ENCODE measurements around the gene FBXW5. TPM values are rescaled to one million over a fixed set of nuclear protein-coding genes. Genes with fewer than 3 reads are reported as not detected.

The FBXW5 gene
- total RNA-seq, 1 experiment from 2014 or later: 88.3 TPM

DNA sequence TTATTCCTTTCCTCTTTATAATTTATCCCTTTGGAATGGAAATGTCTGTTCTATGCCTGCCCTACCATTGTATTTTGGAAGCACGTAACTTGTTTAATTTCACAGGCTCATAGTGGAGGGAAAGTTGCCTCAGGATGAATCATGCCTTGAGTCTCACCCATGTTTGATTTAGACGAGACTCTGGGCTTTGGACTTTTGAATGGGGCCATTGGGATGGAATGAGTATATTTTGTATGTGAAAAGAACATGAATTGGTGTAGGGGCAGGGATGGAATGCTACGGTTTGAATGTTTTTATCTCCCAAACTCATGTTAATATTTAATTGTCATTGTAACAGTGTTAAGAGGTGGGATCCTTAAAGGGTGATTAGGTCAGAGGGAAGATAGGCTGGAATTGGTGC is 10.3 kb downstream of the FBXW5 start:
- H3K4me3 ChIP-seq: no peak overlapping the region
- H3K36me3 ChIP-seq: peaks cover 45% of the 10 kb centered on the region
- no peak for DNase-seq
- no peaks in the 10 kb centered on the region for H3K27me3 ChIP-seq
- peaks cover 2% of the 10 kb centered on the region; the same call in 1 of the 2 replicates for H3K9me3 ChIP-seq

DNA sequence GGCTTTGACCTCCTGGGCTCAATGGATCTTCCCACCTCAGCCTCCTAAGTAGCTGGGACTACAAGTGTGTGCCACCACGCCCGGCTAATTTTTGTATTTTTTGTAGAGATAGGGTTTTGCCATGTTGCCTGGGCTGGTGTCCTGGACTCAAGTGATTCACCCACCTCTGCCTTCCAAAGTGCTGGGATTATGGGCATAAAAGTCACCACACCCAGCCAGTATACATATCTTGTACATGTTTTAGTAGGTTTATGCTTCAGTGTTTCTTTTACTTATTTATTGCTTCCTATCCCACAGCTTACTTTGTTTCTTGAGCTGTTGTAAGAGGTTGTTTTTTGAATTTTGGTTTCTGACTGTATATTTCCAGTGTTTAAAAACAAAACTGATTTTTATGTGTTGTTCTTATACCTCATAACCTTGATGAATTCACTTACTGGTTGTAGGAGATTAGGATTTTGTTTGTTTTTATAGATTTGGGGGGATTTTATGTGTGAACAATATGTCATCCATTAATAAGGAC is 12.9 kb downstream of the FBXW5 start:
- H3K4me3 ChIP-seq: no peak overlapping the region
- no peak for DNase-seq
- no peaks in the 10 kb centered on the region for H3K27me3 ChIP-seq
- peaks cover 2% of the 10 kb centered on the region; the same call in 1 of the 2 replicates for H3K9me3 ChIP-seq
- H3K36me3 ChIP-seq: peaks cover 48% of the 10 kb centered on the region

DNA sequence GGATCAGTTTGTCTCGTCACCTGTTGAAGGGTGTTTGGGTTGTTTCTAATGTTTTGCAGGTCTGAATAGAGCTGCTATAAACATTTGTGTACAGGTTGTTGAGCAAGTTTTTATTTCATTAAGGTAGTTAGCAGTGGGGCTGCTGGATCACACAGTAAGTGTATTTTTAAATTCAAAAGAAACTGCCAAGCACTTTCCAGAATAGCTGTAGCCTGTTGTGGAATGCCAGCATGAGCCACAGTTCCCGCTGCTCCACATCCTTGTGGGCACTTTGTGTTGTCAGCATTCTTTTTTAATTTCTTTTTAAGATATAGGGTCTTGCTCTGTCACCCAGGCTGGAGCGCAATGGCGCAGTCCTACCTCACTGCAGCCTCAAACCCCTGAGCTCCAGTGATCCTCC is 14.5 kb downstream of the FBXW5 start:
- peaks cover 62% of the 10 kb centered on the region for H3K36me3 ChIP-seq
- no peak for DNase-seq
- no peaks in the 10 kb centered on the region for H3K27me3 ChIP-seq
- peaks cover 2% of the 10 kb centered on the region; the same call in 1 of the 2 replicates for H3K9me3 ChIP-seq
- H3K4me3 ChIP-seq: no peak overlapping the region

DNA sequence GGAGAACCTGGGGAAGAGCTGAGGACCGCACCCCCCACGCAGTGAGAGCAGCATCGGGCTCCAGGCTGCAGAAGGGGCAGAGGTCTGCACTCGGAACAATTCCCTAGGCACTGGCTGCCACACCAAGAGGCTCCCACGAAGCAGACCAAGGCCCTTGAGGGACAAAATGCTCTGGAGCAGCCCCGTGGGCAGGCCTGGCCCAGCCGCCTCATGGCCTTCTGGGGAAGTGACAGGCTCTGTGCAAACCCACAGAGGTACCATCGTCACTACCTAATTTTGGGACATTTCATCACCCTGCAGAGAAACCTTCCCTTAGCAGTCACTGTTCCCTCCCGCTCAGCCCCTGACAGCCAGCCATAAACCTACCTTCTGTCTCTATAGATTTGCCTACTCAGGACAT is 15.9 kb downstream of the FBXW5 start:
- DNase-seq: no peak
- H3K9me3 ChIP-seq: peaks cover 2% of the 10 kb centered on the region; the same call in 1 of the 2 replicates
- peaks cover 53% of the 10 kb centered on the region for H3K36me3 ChIP-seq
- H3K27me3 ChIP-seq: no peaks in the 10 kb centered on the region
- no peak overlapping the region for H3K4me3 ChIP-seq

DNA sequence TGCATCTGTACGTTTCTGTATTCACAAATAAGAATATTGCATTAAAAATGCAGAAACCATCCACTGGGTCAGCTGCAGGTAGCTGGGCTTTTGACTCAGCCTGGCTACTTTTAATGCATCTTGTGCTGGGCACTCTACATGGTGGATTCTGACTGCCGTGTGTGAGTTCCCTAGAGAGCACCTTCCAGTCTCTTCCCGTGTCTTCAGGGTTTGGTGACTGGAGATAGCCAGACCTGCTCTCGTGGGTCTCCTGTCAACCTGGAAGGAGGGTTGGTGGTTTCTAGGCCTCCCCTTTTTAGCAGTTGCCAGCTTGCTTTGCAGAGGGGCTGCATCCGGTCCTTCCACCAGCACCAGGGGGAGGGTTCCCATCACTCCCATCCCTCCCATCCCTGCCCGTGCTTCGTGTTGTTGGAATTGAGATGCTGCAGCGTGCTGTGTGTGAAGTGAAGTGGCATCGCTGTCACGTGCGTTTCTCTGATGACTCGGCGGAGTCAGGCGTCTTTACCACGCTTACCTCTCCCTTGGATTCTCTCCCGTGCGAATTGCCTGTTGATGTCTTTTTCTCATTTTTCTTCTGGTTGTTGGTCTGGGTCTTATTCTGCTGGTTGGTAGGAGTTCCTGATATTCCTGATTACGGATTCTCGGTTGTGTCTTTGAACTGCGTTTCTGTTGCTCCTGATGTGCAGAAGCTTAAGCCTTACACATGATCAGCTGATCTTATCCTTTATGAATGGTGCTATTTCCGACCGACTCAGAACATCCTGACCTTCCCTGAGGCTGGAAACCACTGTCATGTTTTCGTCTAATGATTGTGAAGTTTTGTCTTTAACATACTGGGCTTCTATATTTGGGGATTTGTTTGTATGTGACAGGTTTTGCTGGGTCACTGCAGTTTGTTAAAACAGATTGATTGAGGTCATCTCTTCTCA is 16.9 kb downstream of the FBXW5 start:
- Histone ChIP-seq H3K36me3 (peaks cover 47% of the 10 kb centered on the region), H3K9me3 (peaks cover 2% of the 10 kb centered on the region; the same call in 1 of the 2 replicates), H3K4me3 (no peak overlapping the region), H3K27me3 (no peaks in the 10 kb centered on the region)
- DNase-seq: no peak

DNA sequence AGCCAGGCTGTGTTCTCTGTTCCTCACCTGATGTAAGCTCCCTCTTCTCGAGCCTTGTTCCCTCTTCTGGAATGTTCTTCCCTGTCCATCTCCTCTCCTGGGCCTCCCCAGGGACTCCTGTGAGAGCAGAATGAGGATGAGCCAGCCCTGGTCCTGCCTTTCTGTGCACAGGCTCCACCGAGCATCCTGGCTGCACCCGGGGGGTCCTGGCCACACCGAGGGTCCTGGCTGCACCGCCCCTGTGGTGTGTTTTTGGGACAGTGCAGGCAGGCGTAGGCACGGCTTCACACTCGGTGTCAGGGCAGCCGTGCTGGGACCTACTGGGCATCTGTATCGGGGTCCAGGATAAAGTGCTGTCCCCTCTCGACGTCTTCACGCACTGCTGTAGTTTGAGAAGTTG is 17.8 kb downstream of the FBXW5 start:
- peaks cover 43% of the 10 kb centered on the region for H3K36me3 ChIP-seq
- DNase-seq: no peak
- H3K27me3 ChIP-seq: no peaks in the 10 kb centered on the region
- peaks cover 2% of the 10 kb centered on the region; the same call in 1 of the 2 replicates for H3K9me3 ChIP-seq
- no peak overlapping the region for H3K4me3 ChIP-seq

DNA sequence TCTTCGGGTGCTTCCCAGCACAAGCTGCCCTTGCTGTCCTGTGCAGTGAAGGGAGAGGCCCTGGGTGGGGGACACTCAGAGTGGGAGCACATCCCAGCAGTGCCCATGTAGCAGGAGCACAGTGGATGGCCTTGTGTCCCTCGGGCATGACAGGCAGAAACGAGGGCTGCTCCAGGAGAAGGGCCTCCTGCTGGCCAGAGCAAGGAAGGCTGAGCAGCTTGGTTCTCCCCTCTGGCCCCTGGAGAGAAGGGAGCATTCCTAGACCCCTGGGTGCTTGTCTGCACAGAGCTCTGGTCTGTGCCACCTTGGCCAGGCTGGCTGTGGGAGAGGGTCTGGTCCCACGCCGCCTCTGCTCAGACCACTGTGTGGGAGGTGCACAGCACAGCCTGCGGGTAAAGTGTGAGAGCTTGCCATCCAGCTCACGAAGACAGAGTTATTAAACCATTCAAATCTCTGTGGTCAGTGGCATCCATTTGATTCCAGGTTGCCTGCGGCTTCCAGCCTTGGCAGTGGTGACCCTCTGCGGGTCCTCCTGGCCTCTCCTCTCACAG is 18.3 kb downstream of the FBXW5 start:
- Histone ChIP-seq H3K9me3 (no peaks in the 10 kb centered on the region), H3K27me3 (no peaks in the 10 kb centered on the region), H3K4me3 (no peak overlapping the region), H3K36me3 (peaks cover 40% of the 10 kb centered on the region)
- DNase-seq: no peak

DNA sequence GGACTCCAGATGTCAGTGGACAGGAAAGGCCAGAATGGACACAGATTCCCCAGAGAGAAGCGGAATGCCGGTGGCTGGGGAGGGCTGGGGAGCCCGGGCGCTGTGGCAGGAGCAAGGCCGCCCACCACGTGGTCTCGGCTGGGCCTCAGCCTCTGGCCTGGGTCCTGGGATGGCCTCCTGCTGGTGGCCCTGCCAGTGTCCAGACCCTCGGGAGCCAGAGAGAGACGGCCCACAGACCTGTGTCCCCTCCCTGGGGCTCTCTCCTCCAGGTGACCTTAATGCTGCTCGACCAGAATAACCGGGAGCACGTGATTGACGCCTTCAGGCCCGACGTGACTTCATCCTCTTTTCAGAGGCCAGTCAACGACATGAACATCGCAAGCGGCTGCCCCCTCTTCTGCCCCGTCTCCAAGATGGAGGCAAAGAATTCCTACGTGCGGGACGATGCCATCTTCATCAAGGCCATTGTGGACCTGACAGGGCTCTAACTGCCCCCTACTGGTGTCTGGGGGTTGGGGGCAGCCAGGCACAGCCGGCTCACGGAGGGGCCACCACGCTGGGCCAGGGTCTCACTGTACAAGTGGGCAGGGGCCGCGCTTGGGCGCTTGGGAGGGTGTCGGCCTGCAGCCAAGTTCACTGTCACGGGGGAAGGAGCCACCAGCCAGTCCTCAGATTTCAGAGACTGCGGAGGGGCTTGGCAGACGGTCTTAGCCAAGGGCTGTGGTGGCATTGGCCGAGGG is 19.0 kb downstream of the FBXW5 start:
- Histone ChIP-seq H3K4me3 (no peak overlapping the region), H3K9me3 (no peaks in the 10 kb centered on the region), H3K27me3 (no peaks in the 10 kb centered on the region), H3K36me3 (peaks cover 38% of the 10 kb centered on the region)
- no peak for DNase-seq

DNA sequence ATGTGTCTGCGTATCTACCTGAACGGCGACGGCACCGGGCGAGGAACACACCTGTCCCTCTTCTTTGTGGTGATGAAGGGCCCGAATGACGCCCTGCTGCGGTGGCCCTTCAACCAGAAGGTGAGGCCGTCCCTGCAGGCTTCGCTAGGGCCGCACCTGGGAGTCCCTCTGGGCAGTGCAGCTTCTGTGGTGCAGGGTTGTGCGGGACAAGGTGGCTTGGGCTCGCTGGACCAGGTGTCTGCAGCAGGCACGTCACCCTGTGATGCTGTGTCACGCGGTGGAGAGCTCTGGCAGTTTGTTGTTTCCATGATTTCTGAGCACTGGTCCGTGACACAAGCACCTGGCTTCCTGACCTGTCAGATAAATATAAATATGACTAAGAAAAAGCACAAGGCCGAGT is 20.7 kb downstream of the FBXW5 start:
- Histone ChIP-seq H3K9me3 (no peaks in the 10 kb centered on the region), H3K4me3 (no peak overlapping the region), H3K27me3 (no peaks in the 10 kb centered on the region), H3K36me3 (peaks cover 37% of the 10 kb centered on the region)
- no peak for DNase-seq

DNA sequence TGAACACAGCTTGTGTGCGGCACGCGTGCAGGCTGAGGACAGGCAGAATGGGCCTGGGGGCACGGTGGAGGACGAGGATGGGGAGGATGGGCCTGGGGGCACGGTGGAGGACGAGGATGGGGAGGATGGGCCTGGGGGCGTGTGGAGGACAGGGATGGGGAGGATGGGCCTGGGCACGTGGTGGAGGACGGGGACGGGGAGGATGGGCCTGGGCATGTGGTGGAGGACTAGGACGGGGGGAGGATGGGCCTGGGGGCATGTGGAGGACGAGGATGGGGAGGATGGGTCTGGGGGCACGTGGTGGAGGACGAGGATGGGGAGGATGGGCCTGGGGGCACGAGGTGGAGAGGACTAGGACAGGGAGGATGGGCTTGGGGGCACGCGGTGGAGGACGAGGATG is 22.0 kb downstream of the FBXW5 start:
- Histone ChIP-seq H3K9me3 (no peaks in the 10 kb centered on the region), H3K36me3 (peaks cover 40% of the 10 kb centered on the region), H3K27me3 (no peaks in the 10 kb centered on the region), H3K4me3 (no peak overlapping the region)
- DNase-seq: no peak

DNA sequence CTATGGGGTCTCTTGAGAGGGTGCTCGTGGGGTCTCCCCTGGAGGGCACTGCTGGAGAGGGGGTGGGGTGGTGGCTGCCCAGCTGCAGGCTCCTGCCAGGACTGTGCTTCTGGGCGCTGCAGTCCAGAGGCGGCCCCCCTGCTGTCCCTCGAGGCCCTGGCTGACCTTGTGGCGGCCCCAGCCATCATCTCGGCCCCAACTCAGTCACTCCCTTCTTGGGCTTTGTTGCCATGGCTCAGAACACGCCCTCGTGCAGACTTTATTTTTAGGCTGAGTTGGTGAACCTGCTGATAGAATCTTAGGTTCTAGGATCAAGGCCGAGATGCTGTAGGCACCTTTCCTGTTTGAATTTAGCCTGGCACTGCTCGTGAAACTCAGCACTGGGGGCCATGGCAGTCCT is 22.8 kb downstream of the FBXW5 start:
- H3K27me3 ChIP-seq: no peaks in the 10 kb centered on the region
- H3K4me3 ChIP-seq: no peak overlapping the region
- H3K36me3 ChIP-seq: peaks cover 43% of the 10 kb centered on the region
- no peak for DNase-seq
- no peaks in the 10 kb centered on the region for H3K9me3 ChIP-seq

DNA sequence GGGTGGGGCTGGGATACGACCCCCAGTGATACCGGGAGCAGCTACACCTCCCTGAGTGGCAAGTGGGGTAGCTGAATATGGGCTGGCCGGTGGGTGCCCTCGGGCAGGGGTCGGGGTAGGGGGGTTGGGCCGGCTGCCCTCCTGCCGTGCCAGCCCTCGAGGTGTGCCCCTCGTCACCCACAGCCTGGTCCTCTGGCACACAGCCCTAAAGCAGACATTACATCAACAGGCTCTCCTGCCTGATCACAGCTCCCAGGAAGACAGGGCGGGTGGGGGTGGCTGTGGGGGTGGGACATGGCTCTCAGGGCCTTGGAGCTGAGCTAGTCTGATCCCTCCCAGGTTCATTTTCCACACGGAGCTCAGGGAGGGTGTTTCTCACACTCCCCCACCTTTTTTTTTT is 23.2 kb downstream of the FBXW5 start:
- Histone ChIP-seq H3K4me3 (no peak overlapping the region), H3K27me3 (no peaks in the 10 kb centered on the region), H3K36me3 (peaks cover 41% of the 10 kb centered on the region), H3K9me3 (no peaks in the 10 kb centered on the region)
- no peak for DNase-seq

DNA sequence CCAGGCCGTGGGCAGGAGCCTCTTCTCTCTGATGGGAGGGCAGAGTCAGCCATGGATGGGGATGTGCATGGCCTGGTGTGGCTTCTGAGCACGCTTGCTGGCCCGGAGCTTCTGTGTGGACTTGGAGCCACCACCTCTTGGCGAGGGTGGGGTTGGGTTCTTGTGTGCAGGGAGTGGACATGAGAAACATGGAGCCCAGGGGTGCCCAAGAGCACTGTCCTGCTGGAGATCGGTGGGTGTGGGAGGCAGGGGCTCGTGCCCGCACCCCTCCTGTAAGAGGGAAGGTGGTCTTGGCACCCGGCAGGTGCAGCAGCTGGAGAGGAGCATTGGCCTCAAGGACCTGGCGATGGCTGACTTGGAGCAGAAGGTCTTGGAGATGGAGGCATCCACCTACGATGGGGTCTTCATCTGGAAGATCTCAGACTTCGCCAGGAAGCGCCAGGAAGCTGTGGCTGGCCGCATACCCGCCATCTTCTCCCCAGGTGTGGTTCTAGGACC is 23.8 kb downstream of the FBXW5 start:
- Histone ChIP-seq H3K4me3 (no peak overlapping the region), H3K9me3 (no peaks in the 10 kb centered on the region), H3K27me3 (no peaks in the 10 kb centered on the region), H3K36me3 (peaks cover 39% of the 10 kb centered on the region)
- no peak for DNase-seq

DNA sequence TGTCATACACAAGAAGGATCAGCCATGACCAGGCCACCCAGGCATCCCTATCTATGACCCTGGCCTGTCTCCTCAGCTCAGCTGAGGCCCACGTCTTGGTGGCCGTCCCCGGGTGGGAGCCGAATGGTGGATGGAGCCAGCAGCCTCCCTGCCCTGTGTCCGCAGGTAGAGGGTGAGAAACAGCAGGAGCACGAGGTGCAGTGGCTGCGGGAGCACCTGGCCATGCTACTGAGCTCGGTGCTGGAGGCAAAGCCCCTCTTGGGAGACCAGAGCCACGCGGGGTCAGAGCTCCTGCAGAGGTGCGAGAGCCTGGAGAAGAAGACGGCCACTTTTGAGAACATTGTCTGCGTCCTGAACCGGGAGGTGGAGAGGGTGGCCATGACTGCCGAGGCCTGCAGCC is 24.5 kb downstream of the FBXW5 start:
- H3K9me3 ChIP-seq: no peaks in the 10 kb centered on the region
- H3K4me3 ChIP-seq: no peak overlapping the region
- H3K27me3 ChIP-seq: no peaks in the 10 kb centered on the region
- DNase-seq: no peak
- peaks cover 38% of the 10 kb centered on the region for H3K36me3 ChIP-seq

DNA sequence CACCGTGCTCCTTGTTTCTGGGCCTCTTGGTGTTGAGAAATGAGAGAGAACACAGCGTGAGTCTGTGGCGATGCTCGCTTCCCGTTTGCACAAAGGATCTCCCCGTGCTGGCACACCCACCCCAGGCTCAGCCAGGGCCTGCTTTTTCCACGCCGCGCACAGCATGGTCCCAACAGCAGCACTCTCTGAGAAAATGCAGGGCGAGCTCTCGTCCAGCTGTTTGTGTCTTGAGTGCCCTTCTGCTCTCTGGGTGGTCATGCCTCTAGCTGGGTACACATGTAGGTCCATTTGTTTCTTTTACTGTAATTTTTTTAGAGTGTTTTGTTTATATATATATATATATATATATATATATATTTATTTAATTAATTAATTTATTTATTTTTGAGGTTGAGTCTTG is 26.6 kb downstream of the FBXW5 start:
- DNase-seq: no peak
- Histone ChIP-seq H3K36me3 (peaks cover 33% of the 10 kb centered on the region), H3K4me3 (no peak overlapping the region), H3K27me3 (no peaks in the 10 kb centered on the region), H3K9me3 (no peaks in the 10 kb centered on the region)

DNA sequence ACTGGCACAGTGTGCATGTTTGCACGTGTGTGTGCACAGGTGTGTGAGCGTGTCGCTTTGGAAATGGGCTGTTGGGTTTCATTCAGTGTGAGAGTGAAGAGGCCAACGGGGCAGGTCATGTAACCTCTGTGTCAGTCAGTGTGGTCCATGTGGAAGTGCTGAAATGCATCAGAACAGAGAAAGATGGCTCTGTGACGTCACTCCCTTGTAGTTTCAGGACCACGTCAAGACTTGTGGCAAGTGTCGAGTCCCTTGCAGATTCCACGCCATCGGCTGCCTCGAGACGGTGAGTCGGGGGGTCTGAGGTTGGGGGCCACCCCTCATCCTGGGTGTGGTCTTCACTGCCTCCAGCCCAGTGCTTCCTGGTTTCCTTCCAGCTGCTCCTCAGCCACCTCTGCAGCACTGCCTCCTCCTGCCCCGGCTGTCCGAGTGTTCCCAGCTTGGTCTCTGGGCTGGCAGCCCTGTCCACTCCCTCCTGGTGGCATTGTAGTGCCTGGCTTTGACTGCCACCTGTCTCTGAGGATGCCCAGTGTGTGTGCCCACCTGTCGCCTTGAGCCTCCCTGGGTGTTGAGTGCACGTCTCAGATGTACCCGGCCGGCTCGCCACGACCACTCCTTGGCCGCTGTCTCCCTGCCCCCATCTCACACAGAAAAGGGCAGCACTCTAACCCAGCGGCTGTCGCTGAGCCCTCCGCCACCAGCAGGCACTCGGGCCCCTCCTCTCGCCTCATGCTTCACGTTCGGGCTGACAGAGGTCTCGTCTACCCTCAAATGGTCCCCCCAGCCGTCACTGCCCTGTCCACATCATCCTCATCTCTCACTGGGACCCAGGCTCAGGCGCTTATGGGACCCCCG is 28.0 kb downstream of the FBXW5 start:
- no peak for DNase-seq

More for the DNA sequence above, 28.0 kb downstream of the FBXW5 start:
- H3K27me3 ChIP-seq: no peaks in the 10 kb centered on the region
- no peaks in the 10 kb centered on the region for H3K9me3 ChIP-seq
- H3K36me3 ChIP-seq: peaks cover 33% of the 10 kb centered on the region
- H3K4me3 ChIP-seq: no peak overlapping the region

Measured in MG63 (cell line).